ENCODE results near the gene OR4N2.
"Not testable (repeated sequence)": the region's sequence is repeated elsewhere in the genome, so short reads cannot be mapped to it uniquely, and the experiment has no call there.

Gene OR4N2

GRCh38 chr14:19813171-19813920 lies 9.8 kb downstream of the OR4N2 start:
- H3K4me3 Mint-ChIP-seq; ATAC-seq (replicated peaks); H3K27me3 Mint-ChIP-seq: not testable (repeated sequence)

DNA sequence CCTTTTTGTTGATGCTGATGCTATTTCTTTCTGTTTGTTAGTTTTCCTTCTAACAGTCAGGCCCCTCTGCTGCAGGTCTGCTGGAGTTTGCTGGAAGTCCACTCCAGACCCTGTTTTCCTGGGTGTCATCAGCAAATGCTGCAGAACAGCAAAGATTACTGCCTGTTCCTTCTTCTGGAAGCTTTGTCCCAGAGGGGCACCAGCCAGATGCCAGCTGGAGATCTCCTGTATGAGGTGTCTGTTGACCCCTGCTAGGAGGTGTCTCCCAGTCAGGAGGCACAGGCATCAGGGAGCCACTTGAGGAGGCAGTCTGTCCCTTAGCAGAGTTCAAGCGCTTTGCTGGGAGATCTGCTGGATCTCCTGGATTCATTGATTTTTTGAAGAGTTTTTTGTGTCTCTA lies 16.3 kb downstream of the OR4N2 start:
- not testable (repeated sequence) for H3K27me3 Mint-ChIP-seq; H3K4me3 Mint-ChIP-seq; H3K9me3 Mint-ChIP-seq; H3K36me3 Mint-ChIP-seq; DNase-seq; ATAC-seq (replicated peaks); H3K4me1 Mint-ChIP-seq; H3K27ac Mint-ChIP-seq

More at GRCh38 chr14:19813171-19813920, 9.8 kb downstream of the OR4N2 start:
- H3K27ac Mint-ChIP-seq, H3K4me1 Mint-ChIP-seq, DNase-seq, H3K9me3 Mint-ChIP-seq, H3K36me3 Mint-ChIP-seq: not testable (repeated sequence)

DNA sequence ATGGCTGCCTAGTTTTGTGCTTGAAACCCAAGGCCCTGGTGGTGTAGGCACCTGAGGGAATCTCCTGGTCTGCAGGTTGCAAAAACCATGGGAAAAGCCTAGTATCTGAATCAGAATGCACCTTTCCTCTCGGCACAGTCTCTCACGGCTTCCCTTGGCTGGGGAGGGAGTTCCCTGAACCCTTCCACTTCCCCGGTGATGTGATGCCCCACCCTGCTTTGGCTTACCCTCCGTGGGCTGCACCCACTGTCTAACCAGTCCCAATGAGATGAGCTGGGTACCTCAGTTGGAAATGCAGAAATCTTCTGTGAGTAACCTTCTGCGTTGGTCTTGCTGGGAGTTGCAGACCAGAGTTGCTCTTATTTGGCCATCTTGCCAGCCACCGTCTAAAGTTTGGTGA lies 17.4 kb downstream of the OR4N2 start:
- not testable (repeated sequence) for H3K27ac Mint-ChIP-seq; H3K4me3 Mint-ChIP-seq; DNase-seq; H3K27me3 Mint-ChIP-seq; ATAC-seq (replicated peaks); H3K36me3 Mint-ChIP-seq; H3K9me3 Mint-ChIP-seq; H3K4me1 Mint-ChIP-seq

DNA sequence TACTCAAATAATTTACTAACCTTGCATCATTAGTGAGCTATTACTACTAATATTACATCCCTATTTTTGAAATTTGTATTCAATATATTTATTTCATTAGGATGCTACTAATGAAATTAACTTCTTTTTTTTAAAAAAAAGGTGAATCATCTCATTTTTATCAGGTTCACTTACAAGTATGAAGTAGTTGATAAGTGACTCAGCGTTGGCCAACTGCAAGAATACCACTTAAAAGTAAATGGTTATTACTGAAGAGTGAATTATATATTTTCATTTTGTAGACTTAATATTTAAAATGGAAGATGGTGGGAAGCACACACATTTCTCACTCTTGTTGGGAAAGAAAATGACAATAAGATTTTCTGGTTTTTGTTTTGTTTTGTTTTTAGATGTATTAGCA lies 19.6 kb downstream of the OR4N2 start:
- Mint-ChIP-seq H3K4me3 (no peak overlapping the region), H3K27me3 (no peaks in the 10 kb centered on the region), H3K36me3 (no peaks in the 10 kb centered on the region), H3K4me1 (no peaks in the 10 kb centered on the region), H3K27ac (no peak overlapping the region), H3K9me3 (peaks cover 6 to 9% of the 10 kb centered on the region in 2 donors)
- DNase-seq = no peak
- ATAC-seq (replicated peaks) = no peak

DNA sequence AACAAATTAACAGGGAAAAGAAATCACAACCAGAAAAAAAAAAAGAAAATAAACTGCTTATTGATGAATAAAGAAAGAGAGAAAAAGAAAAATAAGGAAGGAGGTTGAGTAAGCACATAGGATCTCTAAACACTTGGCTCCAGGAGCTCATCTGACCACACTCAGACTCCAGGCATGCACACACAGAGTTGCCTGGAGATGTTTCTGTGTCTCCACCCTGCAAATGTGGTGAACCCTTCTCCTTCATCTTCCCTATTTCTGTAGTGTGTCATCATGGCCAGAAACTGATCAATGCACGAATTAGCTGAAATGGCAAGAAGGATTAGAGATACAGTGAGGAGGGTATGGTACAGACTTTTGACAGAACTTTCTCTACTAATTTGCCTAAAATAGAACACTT lies 20.2 kb downstream of the OR4N2 start:
- H3K4me3 Mint-ChIP-seq = no peak overlapping the region
- DNase-seq (no peak), ATAC-seq (replicated peaks) (no peak)
- no peaks in the 10 kb centered on the region for H3K4me1 Mint-ChIP-seq
- H3K27ac Mint-ChIP-seq = no peak overlapping the region
- H3K36me3 Mint-ChIP-seq = no peaks in the 10 kb centered on the region
- H3K27me3 Mint-ChIP-seq = no peaks in the 10 kb centered on the region
- H3K9me3 Mint-ChIP-seq = peaks cover 4 to 9% of the 10 kb centered on the region in 2 donors

- not testable (repeated sequence) for H3K9me3 Mint-ChIP-seq, H3K36me3 Mint-ChIP-seq
Observed at GRCh38 chr14:19827626-19828244, 24.2 kb downstream of the OR4N2 start.

GRCh38 chr14:19828314-19828713 lies 24.7 kb downstream of the OR4N2 start:
- ATAC-seq (replicated peaks) (no peak), DNase-seq (no peak)
- Mint-ChIP-seq H3K27ac (no peak overlapping the region), H3K4me1 (no peaks in the 10 kb centered on the region), H3K4me3 (no peak overlapping the region), H3K9me3 (peaks cover 0 to 2% of the 10 kb centered on the region in 2 donors), H3K36me3 (no peaks in the 10 kb centered on the region), H3K27me3 (no peaks in the 10 kb centered on the region)

More at GRCh38 chr14:19827626-19828244, 24.2 kb downstream of the OR4N2 start:
- H3K27ac Mint-ChIP-seq; DNase-seq; ATAC-seq (replicated peaks); H3K27me3 Mint-ChIP-seq; H3K4me1 Mint-ChIP-seq; H3K4me3 Mint-ChIP-seq: not testable (repeated sequence)

DNA sequence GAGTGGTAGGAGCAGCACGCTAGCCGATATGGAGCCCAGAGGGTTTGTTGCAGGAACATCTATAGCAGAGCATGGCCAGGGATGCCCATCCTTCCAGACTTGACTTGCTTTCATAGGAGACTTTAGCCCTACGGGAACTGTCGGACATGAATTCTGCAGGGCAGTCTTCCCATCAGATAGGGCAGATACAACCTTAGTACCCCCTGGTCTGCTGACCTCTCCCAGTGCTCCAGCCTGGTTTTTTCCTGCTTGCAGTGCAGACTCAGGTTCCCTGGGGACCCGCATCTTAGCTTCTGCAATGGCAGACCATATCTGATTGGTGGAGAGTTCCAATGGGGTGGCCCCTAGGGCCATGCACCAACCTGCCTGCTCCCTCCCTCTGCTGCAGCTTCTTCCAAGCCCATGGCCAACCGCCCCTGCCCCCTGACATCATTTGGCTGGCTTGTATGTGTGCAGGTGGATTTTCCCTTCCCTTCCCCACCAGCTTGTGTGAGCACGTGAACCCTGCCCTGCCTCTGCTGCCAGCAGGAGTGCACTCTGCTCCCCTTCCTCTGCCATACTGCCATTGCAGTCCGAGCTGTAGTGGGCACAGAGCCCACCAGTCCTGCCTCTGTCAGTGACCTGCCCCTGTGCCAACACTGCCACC lies 30.8 kb downstream of the OR4N2 start:
- not testable (repeated sequence) for H3K4me3 Mint-ChIP-seq; H3K9me3 Mint-ChIP-seq; H3K4me1 Mint-ChIP-seq; DNase-seq; ATAC-seq (replicated peaks); H3K27me3 Mint-ChIP-seq; H3K27ac Mint-ChIP-seq; H3K36me3 Mint-ChIP-seq

DNA sequence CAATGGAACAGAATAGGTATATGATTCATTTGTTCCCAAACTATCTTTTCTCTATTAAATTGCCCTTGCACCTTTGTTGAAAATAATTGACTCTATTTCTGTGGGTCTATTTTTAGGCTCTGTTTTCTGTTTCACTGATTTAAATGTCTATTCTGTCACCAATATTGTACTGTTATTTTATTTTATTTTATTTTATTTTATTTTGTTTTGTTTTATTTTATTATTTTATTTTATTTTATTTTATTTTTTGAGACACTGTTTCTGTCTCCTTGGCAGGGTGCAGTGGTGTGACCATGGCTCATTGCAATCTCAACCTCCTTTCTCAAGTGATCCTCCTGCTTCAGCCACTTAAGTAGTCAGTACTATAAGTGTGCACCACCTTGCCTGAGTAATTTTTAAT lies 34.9 kb downstream of the OR4N2 start:
- Mint-ChIP-seq H3K4me1 (no peaks in the 10 kb centered on the region), H3K4me3 (no peak overlapping the region)
- no peak for DNase-seq

DNA sequence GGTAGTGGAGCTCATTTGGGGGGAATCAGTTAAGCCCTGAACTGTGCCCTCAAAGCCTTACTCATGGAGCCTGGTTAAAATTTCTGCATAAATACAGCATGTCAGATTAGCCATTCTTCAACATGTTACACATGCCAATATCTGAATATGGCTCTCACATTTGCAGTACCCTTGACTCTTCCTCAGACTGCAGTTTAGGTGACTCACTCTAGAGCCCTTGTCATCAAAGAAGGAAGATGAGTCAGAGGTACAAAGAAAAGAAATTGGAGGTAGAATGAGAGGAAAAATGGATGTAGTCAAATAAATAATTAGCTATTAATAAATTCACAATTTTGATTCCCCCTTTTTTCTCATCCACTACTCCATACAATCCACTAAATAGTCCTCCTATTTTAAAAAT lies 47.8 kb downstream of the OR4N2 start:
- Mint-ChIP-seq H3K4me3 (no peak overlapping the region), H3K9me3 (peaks cover 3 to 14% of the 10 kb centered on the region in 2 donors), H3K27me3 (no peaks in the 10 kb centered on the region), H3K4me1 (no peaks in the 10 kb centered on the region), H3K27ac (no peak overlapping the region), H3K36me3 (no peaks in the 10 kb centered on the region)
- DNase-seq = no peak
- ATAC-seq (replicated peaks) = peak in 1 of 2 donors; percentile 39

More for the DNA sequence above, 34.9 kb downstream of the OR4N2 start:
- no peak overlapping the region for H3K27ac Mint-ChIP-seq
- H3K27me3 Mint-ChIP-seq = no peaks in the 10 kb centered on the region
- no peaks in the 10 kb centered on the region for H3K36me3 Mint-ChIP-seq
- H3K9me3 Mint-ChIP-seq = no peaks in the 10 kb centered on the region
- ATAC-seq (replicated peaks) = no peak

- ATAC-seq (replicated peaks); H3K27me3 Mint-ChIP-seq; H3K27ac Mint-ChIP-seq; H3K4me3 Mint-ChIP-seq; DNase-seq; H3K36me3 Mint-ChIP-seq; H3K9me3 Mint-ChIP-seq; H3K4me1 Mint-ChIP-seq: not testable (repeated sequence)
Observed at GRCh38 chr14:19866061-19866669, 62.6 kb downstream of the OR4N2 start.

DNA sequence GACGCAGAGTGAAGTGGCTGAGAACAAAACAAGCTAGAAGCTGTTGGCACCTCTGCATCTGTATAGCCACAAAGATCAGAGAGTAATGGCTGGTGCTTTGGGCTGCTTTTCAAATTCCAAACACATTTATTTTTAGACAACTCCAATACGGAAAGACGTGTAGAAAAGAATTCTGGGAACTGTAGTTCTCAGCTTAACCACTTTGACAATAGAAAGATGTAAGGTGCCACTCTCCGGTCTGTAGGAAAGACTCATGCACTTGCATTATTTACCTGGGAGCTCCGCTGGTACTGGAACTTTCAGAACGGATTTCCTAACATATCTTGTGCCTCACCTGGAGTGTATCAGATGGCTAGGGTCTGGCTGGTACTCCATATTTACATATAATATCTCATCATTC lies 69.6 kb downstream of the OR4N2 start:
- Mint-ChIP-seq H3K4me1 (no peaks in the 10 kb centered on the region), H3K27me3 (no peaks in the 10 kb centered on the region), H3K36me3 (no peaks in the 10 kb centered on the region), H3K27ac (no peak overlapping the region), H3K4me3 (no peak overlapping the region), H3K9me3 (no peaks in the 10 kb centered on the region)
- ATAC-seq (replicated peaks) (peak in 1 of 2 donors; percentile 22), DNase-seq (no peak)

DNA sequence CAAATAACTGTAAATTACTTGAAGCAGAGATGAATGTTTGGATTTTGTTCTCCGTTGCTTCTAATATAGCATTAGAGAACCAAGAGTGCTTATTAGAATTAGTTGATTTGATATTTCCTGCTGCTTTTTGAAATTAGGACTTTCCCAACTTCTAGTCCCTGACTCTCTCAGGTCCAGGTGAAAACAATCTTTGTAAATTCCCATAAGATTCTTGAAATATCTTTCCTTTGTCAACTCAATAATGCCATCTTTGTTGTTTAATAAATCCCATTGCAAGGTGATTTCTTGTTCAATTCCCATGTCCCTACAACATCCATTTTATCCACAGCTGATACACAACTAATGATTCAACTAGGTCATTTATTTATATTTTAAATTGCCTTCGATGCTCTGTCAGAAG lies 71.3 kb downstream of the OR4N2 start, which contains the start of gene OR4K2:
TSS of gene OR4K2 (plus strand) at position 301 of the 400 bp plus-strand sequence. CDS start 1,126 bp downstream, outside the sequence.
- DNase-seq = no peak

GRCh38 chr14:19878029-19878642 lies 74.6 kb downstream of the OR4N2 start:
- H3K4me3 Mint-ChIP-seq = no peak overlapping the region
- H3K27ac Mint-ChIP-seq = no peak overlapping the region
- no peaks in the 10 kb centered on the region for H3K9me3 Mint-ChIP-seq
- DNase-seq = no peak
- no peaks in the 10 kb centered on the region for H3K27me3 Mint-ChIP-seq
- no peaks in the 10 kb centered on the region for H3K36me3 Mint-ChIP-seq
- ATAC-seq (replicated peaks) = no peak
- no peaks in the 10 kb centered on the region for H3K4me1 Mint-ChIP-seq

More for the DNA sequence above, 71.3 kb downstream of the OR4N2 start, which contains the start of gene OR4K2:
- H3K27me3 Mint-ChIP-seq = no peaks in the 10 kb centered on the region
- H3K4me1 Mint-ChIP-seq = no peaks in the 10 kb centered on the region
- no peaks in the 10 kb centered on the region for H3K9me3 Mint-ChIP-seq
- ATAC-seq (replicated peaks) = no peak
- no peak within 1 kb of the TSS for H3K4me3 Mint-ChIP-seq
- H3K36me3 Mint-ChIP-seq = no peaks in the 10 kb centered on the region
- no peak within 1 kb of the TSS for H3K27ac Mint-ChIP-seq

All from stimulated activated naive B cell treated with anti-CD40 and anti-IgM and Interleukin-4, amounts not matched to agents 10 μg/mL and 1 μg/mL and 100 μg/mL, for 72 hours (primary cell).